NT2/D1 (cell line): ENCODE measurements around the gene SERPINB1.
"Not testable (repeated sequence)": the region's sequence is repeated elsewhere in the genome, so short reads cannot be mapped to it uniquely, and the experiment has no call there.

Experiments used
- SUZ12 ChIP-seq: IDR thresholded peaks from 2 replicates; pipeline ENCODE4 v1.6.1; 2011; ENCODE audit not compliant: insufficient read length, insufficient read depth; ENCODE audit errors: extremely low read depth
- ZNF274 ChIP-seq: IDR thresholded peaks from 2 replicates; pipeline ENCODE4 v1.6.1; 2011; ENCODE audit warnings: mild to moderate bottlenecking, low read depth, low read length

GRCh38 chr6:2801687-2802086 is 40.0 kb downstream of the SERPINB1 start:
- not testable (repeated sequence) for TF ChIP-seq ZNF274, SUZ12
